ENCODE data around the gene EPOP. TPM values are rescaled to one million over a fixed set of nuclear protein-coding genes. Genes with fewer than 3 reads are reported as not detected.

Gene EPOP
- total RNA-seq, 2 donors from 2014 or later: 1.1 to 1.8 TPM

GRCh38 chr17:38703742-38704605, 29.2 kb upstream of the EPOP start:
- Histone ChIP-seq H3K27me3 (no peaks in the 10 kb centered on the region), H3K4me3 (peak overlapping the region; percentile 69), H3K9me3 (no peaks in the 10 kb centered on the region), H3K27ac (peak overlapping the region; percentile 95), H3K36me3 (no peaks in the 10 kb centered on the region), H3K4me1 (peaks cover 6% of the 10 kb centered on the region), H3K9ac (ENCODE audit: low read depth in 2 of 2, low read length in 2 of 2) (peak overlapping the region; percentile 92 to 99)
- no peak for TF ChIP-seq CTCF (IDR thresholded peaks at IDR 0.05)
- intact Hi-C loops (cut with DNase I): no loop called here
- peak; percentile 93 for DNase-seq

GRCh38 chr17:38702916-38703741, 28.4 kb upstream of the EPOP start:
- peak overlapping the region; percentile 92 to 99 for H3K9ac ChIP-seq (ENCODE audit: low read depth in 2 of 2, low read length in 2 of 2)
- intact Hi-C loops (cut with DNase I): no loop called here
- H3K27me3 ChIP-seq: no peaks in the 10 kb centered on the region
- peak overlapping the region; percentile 95 for H3K27ac ChIP-seq
- H3K4me3 ChIP-seq: peak overlapping the region; percentile 69
- no peaks in the 10 kb centered on the region for H3K9me3 ChIP-seq
- H3K4me1 ChIP-seq: peaks cover 6% of the 10 kb centered on the region
- peak; percentile 50 for DNase-seq
- no peak for TF ChIP-seq CTCF (IDR thresholded peaks at IDR 0.05)
- H3K36me3 ChIP-seq: no peaks in the 10 kb centered on the region

GRCh38 chr17:38702166-38702915, 27.6 kb upstream of the EPOP start:
- Histone ChIP-seq H3K9ac (ENCODE audit: low read depth in 2 of 2, low read length in 2 of 2) (peak overlapping the region; percentile 92 to 99), H3K4me1 (peaks cover 6% of the 10 kb centered on the region), H3K9me3 (no peaks in the 10 kb centered on the region), H3K27me3 (no peaks in the 10 kb centered on the region), H3K27ac (peak overlapping the region; percentile 95), H3K4me3 (peak overlapping the region; percentile 69), H3K36me3 (no peaks in the 10 kb centered on the region)
- intact Hi-C loops (cut with DNase I): no loop called here
- TF ChIP-seq CTCF (IDR thresholded peaks at IDR 0.05): no peak
- peak; percentile 92 for DNase-seq

GRCh38 chr17:38701504-38702165, 26.9 kb upstream of the EPOP start:
- Histone ChIP-seq H3K4me3 (peak overlapping the region; percentile 69), H3K4me1 (peaks cover 6% of the 10 kb centered on the region), H3K27me3 (no peaks in the 10 kb centered on the region), H3K36me3 (no peaks in the 10 kb centered on the region), H3K9ac (ENCODE audit: low read depth in 2 of 2, low read length in 2 of 2) (peak overlapping the region; percentile 92 to 97), H3K9me3 (no peaks in the 10 kb centered on the region), H3K27ac (peak overlapping the region; percentile 95)
- no peak for TF ChIP-seq CTCF (IDR thresholded peaks at IDR 0.05)
- intact Hi-C loops (cut with DNase I): no loop called here
- DNase-seq: peak; percentile 55
